SK-N-SH (cell line): ENCODE results near the gene CD74. TPM values are rescaled to one million over a fixed set of nuclear protein-coding genes. Genes with fewer than 3 reads are reported as not detected.

ENCODE experiments used
- CTCF ChIA-PET: fragments of 300-600, 350-600 bp; formaldehyde crosslinking; extraction: SDS; loops from one replicate; lab custom pipeline; 2021; lab: Yijun Ruan, JAX
- POLR2A ChIA-PET: fragments of 350-600 bp; sonication (Branson Sonifier 250); formaldehyde crosslinking; extraction: SDS; loops from one replicate; lab custom pipeline; 2020; ENCODE audit warnings: antibody characterized with exemption, inconsistent platforms; lab: Yijun Ruan, JAX
- DNase-seq: peaks from one replicate; pipeline ENCODE4 v3.0.0; 2012
- H2AFZ ChIP-seq: fragments of 200-600 bp; sonication (generic); 2 replicates; pipeline ENCODE4 v1.8.1; 2016; ENCODE audit warnings: antibody characterized with exemption, mild to moderate bottlenecking, low read depth
- H3F3A ChIP-seq: fragments of 200-600 bp; sonication (generic); replicated peaks from 2 replicates; pipeline ENCODE3; 2016; ENCODE audit warnings: antibody characterized with exemption, mild to moderate bottlenecking; ENCODE audit not compliant: insufficient read depth
- H3K27ac ChIP-seq, 2 experiments: fragments of 200-500 bp in 1 of 2; fragments of 200-600 bp in 1 of 2; sonication (Bioruptor generic) in 1 of 2; sonication (generic), shearing (Covaris generic) in 1 of 2; 2 replicates each; pipeline versions ENCODE4 v1.5.1 to v1.6.1; 2014 to 2016; ENCODE audit warnings: low read depth in 2 of 2, inconsistent platforms in 1 of 2, low read length in 1 of 2, mild to moderate bottlenecking in 1 of 2, mixed read lengths in 1 of 2
- H3K27me3 ChIP-seq: fragments of 200-600 bp; sonication (generic), shearing (Covaris generic); 2 replicates; pipeline ENCODE4 v1.6.1; 2016; ENCODE audit warnings: mixed run types; ENCODE audit not compliant: insufficient read depth
- H3K36me3 ChIP-seq, 2 experiments: fragments of 200-500 bp in 1 of 2; fragments of 200-600 bp in 1 of 2; sonication (Bioruptor generic) in 1 of 2; sonication (generic) in 1 of 2; replicated peaks in 1 of 2; 2 replicates each; pipeline versions ENCODE3 to v1.5.1; 2014 to 2016; ENCODE audit warnings: low read length in 1 of 2, mild to moderate bottlenecking in 1 of 2; ENCODE audit not compliant: insufficient read depth in 2 of 2, control insufficient read depth in 1 of 2
- H3K4me1 ChIP-seq, 2 experiments: fragments of 200-500 bp in 1 of 2; fragments of 200-600 bp in 1 of 2; sonication (Bioruptor generic) in 1 of 2; sonication (generic), shearing (Covaris generic) in 1 of 2; 2 replicates each; pipeline versions ENCODE4 v1.5.1 to v1.6.1; 2014 to 2016; ENCODE audit warnings: low read depth in 1 of 2, low read length in 1 of 2, mixed run types in 1 of 2; ENCODE audit not compliant: insufficient read depth in 2 of 2, control insufficient read depth in 1 of 2
- H3K4me2 ChIP-seq: fragments of 200-600 bp; sonication (generic), shearing (Covaris generic); 2 replicates; pipeline ENCODE4 v1.6.1; 2017; ENCODE audit warnings: mixed run types
- H3K4me3 ChIP-seq, 2 experiments: fragments of 200-500 bp in 1 of 2; fragments of 200-600 bp in 1 of 2; sonication (Bioruptor generic) in 1 of 2; sonication (generic), shearing (Covaris generic) in 1 of 2; 2 replicates each; pipeline versions ENCODE4 v1.5.1 to v1.8.1; 2014 to 2016; ENCODE audit warnings: low read depth in 2 of 2, inconsistent platforms in 1 of 2, low read length in 1 of 2, mild to moderate bottlenecking in 1 of 2, mixed read lengths in 1 of 2, moderate library complexity in 1 of 2
- H3K79me2 ChIP-seq: fragments of 200-600 bp; sonication (generic); 2 replicates; pipeline ENCODE4 v1.8.1; 2017; ENCODE audit warnings: mild to moderate bottlenecking; ENCODE audit not compliant: insufficient read depth
- H3K9ac ChIP-seq: fragments of 200-600 bp; sonication (generic); 2 replicates; pipeline ENCODE4 v1.6.1; 2017; ENCODE audit warnings: mixed run types
- H3K9me2 ChIP-seq: fragments of 200-600 bp; sonication (generic); 2 replicates; pipeline ENCODE4 v1.6.1; 2017; ENCODE audit warnings: mixed run types
- H3K9me3 ChIP-seq: fragments of 200-600 bp; sonication (generic); 2 replicates; pipeline ENCODE4 v1.6.1; 2017; ENCODE audit warnings: mixed run types, mild to moderate bottlenecking, moderate library complexity
- H4K20me1 ChIP-seq: fragments of 200-600 bp; sonication (generic); 2 replicates; pipeline ENCODE4 v1.6.1; 2017; ENCODE audit warnings: mild to moderate bottlenecking, mixed run types; ENCODE audit not compliant: insufficient read depth
- CTCF ChIP-seq: fragments of 200-600 bp; sonication (generic); IDR thresholded peaks from 2 replicates; pipeline ENCODE4 v1.6.1; 2017; ENCODE audit warnings: antibody characterized with exemption, mild to moderate bottlenecking, moderate library complexity
- ELF1 ChIP-seq: IDR thresholded peaks from 2 replicates; pipeline ENCODE4 v1.4.0; 2012
- EP300 ChIP-seq, 2 experiments: IDR thresholded peaks; 2 replicates each; pipeline versions ENCODE4 v1.4.0 to v1.6.1; 2012; ENCODE audit warnings: borderline replicate concordance in 1 of 2, low read depth in 1 of 2, low read length in 1 of 2
- FOSL2 ChIP-seq: IDR thresholded peaks from 2 replicates; pipeline ENCODE4 v1.4.0; 2012; ENCODE audit warnings: low read depth, mild to moderate bottlenecking, moderate library complexity, borderline replicate concordance
- FOXJ3 ChIP-seq: sonication (generic); formaldehyde crosslinking; IDR thresholded peaks from 2 replicates; pipeline ENCODE4 v1.5.1; 2020; ENCODE audit warnings: mild to moderate bottlenecking, missing genetic modification reagents
- FOXM1 ChIP-seq: IDR thresholded peaks from 2 replicates; pipeline ENCODE4 v1.4.0; 2012; ENCODE audit warnings: low read depth, mild to moderate bottlenecking
- GATA2 ChIP-seq: sonication (generic); formaldehyde crosslinking; IDR thresholded peaks from 2 replicates; pipeline ENCODE4 v1.5.0; 2020; ENCODE audit warnings: mild to moderate bottlenecking, missing genetic modification reagents
- MXI1 ChIP-seq: IDR thresholded peaks from 2 replicates; pipeline ENCODE4 v1.6.1; 2012; ENCODE audit warnings: mild to moderate bottlenecking, low read depth, low read length, improper control_type of control experiment
- NFIC ChIP-seq: IDR thresholded peaks from 2 replicates; pipeline ENCODE4 v1.4.0; 2012; ENCODE audit warnings: borderline replicate concordance
- NRF1 ChIP-seq: IDR thresholded peaks from 2 replicates; pipeline ENCODE4 v1.6.1; 2012; ENCODE audit warnings: low read depth, mild to moderate bottlenecking, low read length
- POLR2AphosphoS5 ChIP-seq: IDR thresholded peaks from 2 replicates; pipeline ENCODE4 v1.6.1; 2012; ENCODE audit warnings: low read depth, low read length
- RAD21 ChIP-seq: IDR thresholded peaks from 2 replicates; pipeline ENCODE4 v1.6.1; 2012; ENCODE audit warnings: mild to moderate bottlenecking, low read length
- REST ChIP-seq: IDR thresholded peaks from 2 replicates; pipeline ENCODE4 v1.6.1; 2012; ENCODE audit warnings: mild to moderate bottlenecking, low read depth, low read length, moderate library complexity
- RXRA ChIP-seq: IDR thresholded peaks from 2 replicates; pipeline ENCODE4 v1.4.0; 2012; ENCODE audit warnings: low read depth, mild to moderate bottlenecking, borderline replicate concordance
- SMC3 ChIP-seq: IDR thresholded peaks from 2 replicates; pipeline ENCODE4 v1.6.1; 2012; ENCODE audit warnings: low read depth, low read length, improper control_type of control experiment
- TCF12 ChIP-seq: IDR thresholded peaks from 2 replicates; pipeline ENCODE4 v1.4.0; 2012
- YY1 ChIP-seq: IDR thresholded peaks from 2 replicates; pipeline ENCODE4 v1.4.0; 2012; ENCODE audit warnings: low read depth, mild to moderate bottlenecking
- WGBS: methylation state at CpG from one replicate; pipeline ENCODE4 v1.1.6; 2017; ENCODE audit warnings: low lambda C conversion rate; 5-methylcytosine and 5-hydroxymethylcytosine counted together
- polyA plus RNA-seq, 3 experiments: library from polyadenylated mRNA; depleted of rRNA; stranded (reverse); fragments of >200 nt; gene quantifications; 2 replicates each; pipeline ENCODE4 v1.2.3, GENCODE V29; 2012
- TF ChIP-seq, protein P1 (sequence below): fragments of 150-350 bp; IDR thresholded peaks from 2 replicates; pipeline ENCODE4 v1.6.1; 2016; ENCODE audit warnings: mild to moderate bottlenecking, low read depth, low read length

CD74 gene
- polyA plus RNA-seq, 1 of the 3 experiments (the other 2 are of a cell fraction) = 0.26 TPM

DNA sequence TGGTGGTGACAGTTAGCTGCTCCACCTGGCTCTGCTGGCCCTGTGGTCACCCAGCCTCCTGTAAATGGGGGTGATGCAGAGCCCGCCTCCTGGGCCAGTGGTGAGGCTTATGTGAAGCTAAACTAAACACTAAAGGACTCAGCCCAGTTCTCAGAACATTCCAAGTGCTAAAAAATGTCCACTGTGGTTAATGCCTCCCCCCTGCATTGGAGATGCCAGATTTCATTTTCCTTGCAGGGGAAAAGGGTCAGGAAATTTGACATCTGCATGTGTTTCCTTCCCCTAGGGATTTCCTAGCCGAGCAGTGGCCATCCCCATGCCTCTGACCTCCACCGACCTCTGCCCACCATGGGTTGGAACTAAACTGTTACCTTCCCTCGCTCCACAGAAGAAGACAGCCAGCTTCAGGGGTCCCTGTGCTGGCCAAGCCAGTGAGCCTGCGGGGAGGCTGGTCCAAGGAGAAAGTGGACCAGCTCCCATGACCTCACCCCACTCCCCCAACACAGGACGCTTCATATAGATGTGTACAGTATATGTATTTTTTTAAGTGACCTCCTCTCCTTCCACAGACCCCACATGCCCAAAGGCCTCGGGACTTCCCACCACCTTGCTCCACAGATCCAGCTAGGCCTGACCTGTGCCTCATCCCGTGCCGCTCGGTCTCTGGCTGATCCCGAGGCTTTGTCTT is 13.0 kb downstream of the CD74 start:
- peaks cover 7% of the 10 kb centered on the region for H3F3A ChIP-seq
- no peaks in the 10 kb centered on the region for H4K20me1 ChIP-seq
- H3K4me1 ChIP-seq = peaks cover 0 to 4% of the 10 kb centered on the region in 2 experiments; a peak in 1 of 4 replicates
- H3K27me3 ChIP-seq = no peaks in the 10 kb centered on the region
- H3K9me2 ChIP-seq = no peaks in the 10 kb centered on the region
- H3K4me3 ChIP-seq = no peak overlapping the region
- TF ChIP-seq RXRA = no peak
- no peak for TF ChIP-seq EP300 (IDR thresholded peaks at IDR 0.05; ENCODE audit: borderline replicate concordance in 1 of 2, low read depth in 1 of 2, low read length in 1 of 2)
- TF ChIP-seq MXI1 = no peak
- no peak for TF ChIP-seq NFIC
- TF ChIP-seq, protein P1, sequence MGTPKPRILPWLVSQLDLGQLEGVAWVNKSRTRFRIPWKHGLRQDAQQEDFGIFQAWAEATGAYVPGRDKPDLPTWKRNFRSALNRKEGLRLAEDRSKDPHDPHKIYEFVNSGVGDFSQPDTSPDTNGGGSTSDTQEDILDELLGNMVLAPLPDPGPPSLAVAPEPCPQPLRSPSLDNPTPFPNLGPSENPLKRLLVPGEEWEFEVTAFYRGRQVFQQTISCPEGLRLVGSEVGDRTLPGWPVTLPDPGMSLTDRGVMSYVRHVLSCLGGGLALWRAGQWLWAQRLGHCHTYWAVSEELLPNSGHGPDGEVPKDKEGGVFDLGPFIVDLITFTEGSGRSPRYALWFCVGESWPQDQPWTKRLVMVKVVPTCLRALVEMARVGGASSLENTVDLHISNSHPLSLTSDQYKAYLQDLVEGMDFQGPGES = no peak
- no peak for TF ChIP-seq ELF1
- TF ChIP-seq REST = no peak
- no peak for TF ChIP-seq NRF1
- no peak for TF ChIP-seq POLR2AphosphoS5
- TF ChIP-seq YY1 = no peak
- TF ChIP-seq FOSL2 = no peak
- TF ChIP-seq RAD21 = no peak
- TF ChIP-seq TCF12 = no peak
- no peak for TF ChIP-seq SMC3
- no peak for TF ChIP-seq FOXJ3
- no peak for TF ChIP-seq GATA2 (CRISPR knock-in tag)
- no peak for TF ChIP-seq FOXM1
- TF ChIP-seq CTCF = no peak
- CTCF ChIA-PET = interaction anchor here (1.1 to 1.9 kb wide), 4 partner anchors 8 to 40 kb away, joined by 4 to 5 read pairs (median 4); no protein-coding TSS in a partner anchor
- no peak overlapping the region for H3K4me2 ChIP-seq
- DNase-seq = no peak
- POLR2A ChIA-PET = no interaction called here
- no peak overlapping the region for H2AFZ ChIP-seq
- H3K9me3 ChIP-seq = no peaks in the 10 kb centered on the region
- 93% methylated on average over 10 of the region's 11 CpGs for WGBS
- no peak overlapping the region for H3K9ac ChIP-seq
- peaks cover 7 to 68% of the 10 kb centered on the region in 2 experiments for H3K36me3 ChIP-seq
- no peaks in the 10 kb centered on the region for H3K79me2 ChIP-seq
- no peak overlapping the region; a peak in 1 of 4 replicates for H3K27ac ChIP-seq
